Kidney epithelial cell (primary cell): Measurements from ENCODE around the gene CRISPLD2. TPM values are rescaled to one million over a fixed set of nuclear protein-coding genes. Genes with fewer than 3 reads are reported as not detected.

Experiments
- DNase-seq: peaks from one replicate; pipeline ENCODE4 v3.0.0-alpha.2; 2010; ENCODE audit warnings: low read depth
- H3K27me3 ChIP-seq: 2 replicates; pipeline ENCODE4 v1.6.0; 2011; ENCODE audit warnings: low read length; ENCODE audit not compliant: control insufficient read depth, insufficient read depth
- H3K36me3 ChIP-seq: 2 replicates; pipeline ENCODE4 v1.5.1; 2011; ENCODE audit warnings: low read length; ENCODE audit not compliant: control insufficient read depth, insufficient read depth
- H3K4me3 ChIP-seq: 2 replicates; pipeline ENCODE4 v1.5.1; 2011; ENCODE audit warnings: low read depth, mild to moderate bottlenecking, control low read depth, low read length
- total RNA-seq: library from RNA; depleted of rRNA; stranded (reverse); fragments of >200 nt; gene quantifications from 2 replicates; pipeline ENCODE4 v1.2.3, GENCODE V29; 2015
- TF ChIP-seq, protein P1 (sequence below): IDR thresholded peaks from 2 replicates; pipeline ENCODE4 v1.5.1; 2011; ENCODE audit warnings: mild to moderate bottlenecking, moderate library complexity, low read length, control low read depth, inconsistent platforms; ENCODE audit not compliant: insufficient read depth, poor library complexity, severe bottlenecking

The CRISPLD2 gene
- total RNA-seq, 1 donor from 2014 or later = 2.5 TPM

DNA sequence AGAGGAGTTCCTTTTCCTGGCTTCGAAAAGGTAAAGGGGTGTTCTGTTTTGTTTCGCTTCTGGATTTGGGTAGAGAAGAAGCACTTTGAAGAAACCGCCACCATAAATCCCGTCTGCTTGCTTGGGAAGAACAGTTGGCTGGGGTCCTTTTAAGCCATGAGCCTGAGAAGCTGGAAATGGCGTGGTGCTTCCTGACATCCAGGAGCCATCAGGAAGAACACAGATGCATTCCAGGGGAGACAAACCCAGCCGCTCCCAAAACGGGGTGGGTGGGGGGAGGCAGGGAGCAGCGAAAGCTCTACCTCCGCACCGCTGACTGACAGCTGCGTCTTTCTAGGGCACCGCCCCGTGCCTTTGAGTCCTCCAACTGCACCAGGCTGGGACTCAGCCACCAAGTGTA, 99.9 kb downstream of the CRISPLD2 start:
- Histone ChIP-seq H3K4me3 (no peak overlapping the region), H3K36me3 (no peaks in the 10 kb centered on the region), H3K27me3 (peaks cover 18% of the 10 kb centered on the region)
- TF ChIP-seq, protein P1, sequence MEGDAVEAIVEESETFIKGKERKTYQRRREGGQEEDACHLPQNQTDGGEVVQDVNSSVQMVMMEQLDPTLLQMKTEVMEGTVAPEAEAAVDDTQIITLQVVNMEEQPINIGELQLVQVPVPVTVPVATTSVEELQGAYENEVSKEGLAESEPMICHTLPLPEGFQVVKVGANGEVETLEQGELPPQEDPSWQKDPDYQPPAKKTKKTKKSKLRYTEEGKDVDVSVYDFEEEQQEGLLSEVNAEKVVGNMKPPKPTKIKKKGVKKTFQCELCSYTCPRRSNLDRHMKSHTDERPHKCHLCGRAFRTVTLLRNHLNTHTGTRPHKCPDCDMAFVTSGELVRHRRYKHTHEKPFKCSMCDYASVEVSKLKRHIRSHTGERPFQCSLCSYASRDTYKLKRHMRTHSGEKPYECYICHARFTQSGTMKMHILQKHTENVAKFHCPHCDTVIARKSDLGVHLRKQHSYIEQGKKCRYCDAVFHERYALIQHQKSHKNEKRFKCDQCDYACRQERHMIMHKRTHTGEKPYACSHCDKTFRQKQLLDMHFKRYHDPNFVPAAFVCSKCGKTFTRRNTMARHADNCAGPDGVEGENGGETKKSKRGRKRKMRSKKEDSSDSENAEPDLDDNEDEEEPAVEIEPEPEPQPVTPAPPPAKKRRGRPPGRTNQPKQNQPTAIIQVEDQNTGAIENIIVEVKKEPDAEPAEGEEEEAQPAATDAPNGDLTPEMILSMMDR = no peak
- no peak for DNase-seq

DNA sequence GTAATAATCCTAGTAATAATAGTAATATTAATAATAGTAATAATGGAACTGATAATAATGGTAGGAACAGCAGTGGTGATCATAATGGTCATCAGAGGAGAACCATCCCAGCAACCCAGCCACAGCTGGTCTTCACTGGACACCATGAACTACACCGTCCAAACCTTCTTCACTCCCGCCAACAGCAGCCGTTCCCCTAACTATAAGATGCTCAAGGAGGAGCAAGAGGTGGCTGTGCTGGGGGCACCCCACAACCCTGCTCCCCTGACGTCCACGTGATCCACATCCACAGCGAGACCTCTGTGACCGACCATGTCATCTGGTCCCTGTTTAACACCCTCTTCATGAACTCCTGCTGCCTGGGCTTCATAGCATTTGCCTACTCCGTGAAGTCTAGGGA, 100.5 kb downstream of the CRISPLD2 start:
- TF ChIP-seq, protein P1 = no peak
- H3K4me3 ChIP-seq = no peak overlapping the region
- H3K27me3 ChIP-seq = peaks cover 17% of the 10 kb centered on the region
- no peak for DNase-seq
- H3K36me3 ChIP-seq = no peaks in the 10 kb centered on the region

DNA sequence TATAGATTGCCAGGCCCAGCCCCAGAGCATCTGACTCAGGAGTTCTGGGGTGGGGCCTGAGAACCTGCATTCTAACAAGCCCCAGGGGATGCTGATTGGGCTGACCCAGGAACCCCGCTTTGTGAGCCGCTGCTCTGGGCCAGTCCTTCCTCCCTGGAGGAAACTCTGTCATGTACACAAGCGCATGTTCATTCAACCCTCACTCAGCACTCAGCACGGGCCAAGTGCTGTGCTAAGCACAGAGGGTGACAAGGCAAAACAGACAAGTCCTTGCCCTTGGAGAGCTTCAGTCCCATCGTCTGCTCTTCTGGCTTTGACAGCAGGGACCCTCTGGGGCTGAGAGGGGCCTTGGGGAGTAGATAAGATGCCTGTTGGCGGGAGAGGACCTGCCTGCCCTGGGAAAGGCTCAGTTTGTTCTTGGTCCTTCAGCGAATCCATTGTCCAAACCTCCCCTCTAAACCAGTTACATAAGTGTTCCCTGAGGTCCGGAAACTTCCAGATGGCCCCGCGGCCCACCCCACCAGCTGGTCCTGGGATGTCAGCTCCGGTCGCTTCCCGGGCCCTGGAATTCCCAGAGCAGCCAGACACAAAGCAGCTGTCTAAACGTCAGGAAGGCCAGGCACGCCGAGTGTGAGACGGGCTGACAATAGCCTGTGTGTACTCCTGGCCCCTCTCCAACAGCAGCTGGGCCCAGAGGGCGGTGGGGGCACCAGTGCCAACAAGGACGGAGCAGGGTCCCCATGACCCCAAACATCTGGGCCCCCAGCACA, 102.8 kb downstream of the CRISPLD2 start:
- Histone ChIP-seq H3K4me3 (no peak overlapping the region), H3K27me3 (peaks cover 3% of the 10 kb centered on the region), H3K36me3 (no peaks in the 10 kb centered on the region)
- no peak for DNase-seq
- TF ChIP-seq, protein P1 = no peak

DNA sequence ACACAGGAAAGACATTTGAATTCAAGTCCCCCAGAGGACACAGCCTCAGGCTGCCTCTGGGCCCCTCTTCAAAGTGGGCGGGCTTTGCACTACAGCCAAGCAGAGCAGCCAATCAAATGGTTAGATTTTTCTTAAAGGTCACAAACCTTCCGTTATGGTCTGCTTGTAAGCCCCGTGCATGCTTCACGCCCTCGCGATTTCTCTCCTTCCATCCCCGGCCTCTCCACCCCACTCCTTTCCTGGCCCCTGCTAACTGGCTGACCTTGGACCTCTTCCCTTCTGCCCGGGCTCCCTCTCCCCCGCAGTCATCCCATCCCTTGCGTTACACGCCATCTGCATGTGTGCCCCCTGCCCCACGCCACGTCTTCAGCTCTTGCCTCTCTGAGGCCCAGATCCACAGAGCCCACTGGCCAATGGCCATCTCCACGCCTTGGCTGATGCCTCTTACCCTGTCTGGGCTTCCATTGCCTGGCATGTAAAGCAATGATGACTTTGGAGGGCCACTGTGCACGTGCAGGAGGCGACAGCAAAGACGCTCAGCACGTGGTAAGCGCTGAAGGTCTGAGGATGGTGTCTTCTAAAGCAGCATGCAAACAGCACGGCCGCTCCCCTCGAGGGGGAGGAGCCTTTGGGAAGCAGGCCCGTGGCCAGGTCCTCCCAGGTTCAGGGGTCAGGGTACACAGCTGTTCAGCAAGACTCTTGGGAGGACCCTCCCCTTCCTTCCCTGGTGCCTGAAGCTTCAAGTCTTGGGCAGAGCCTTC, 104.7 kb downstream of the CRISPLD2 start:
- H3K27me3 ChIP-seq = no peaks in the 10 kb centered on the region

DNA sequence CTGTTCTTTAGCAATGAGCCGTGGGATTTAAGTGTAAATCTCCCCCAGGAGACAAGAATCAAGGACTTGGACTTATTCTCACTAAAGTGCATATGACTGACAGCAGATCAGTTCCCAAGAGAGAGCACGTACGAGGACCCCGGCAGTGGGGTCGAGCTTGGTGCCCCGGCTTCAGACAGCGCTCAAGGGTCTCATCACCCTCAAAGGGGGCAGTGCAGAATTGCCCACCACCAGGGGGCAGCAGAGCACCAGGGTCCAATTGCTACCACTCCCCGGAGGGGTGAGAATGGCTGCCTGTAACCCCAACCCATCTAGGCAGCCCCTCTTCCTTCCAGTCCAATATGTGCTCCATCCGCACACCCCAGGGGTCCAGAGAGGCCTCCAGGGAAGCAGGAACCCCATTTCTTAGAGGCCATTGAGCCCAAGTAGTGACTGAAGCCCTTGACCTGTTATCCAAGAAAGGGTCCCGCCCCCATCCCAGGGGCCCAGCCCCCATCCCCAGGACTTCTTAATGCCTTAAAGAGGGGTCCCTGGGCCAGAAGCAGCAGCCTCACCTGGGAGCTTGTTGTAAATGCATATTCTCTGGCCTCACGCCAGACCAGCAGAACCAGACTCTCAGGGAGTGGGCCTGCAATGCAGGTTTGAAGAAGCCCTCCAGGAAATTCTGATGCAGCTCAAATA, 105.4 kb downstream of the CRISPLD2 start:
- TF ChIP-seq, protein P1 = peak; percentile 66
- no peak for DNase-seq
- no peaks in the 10 kb centered on the region for H3K36me3 ChIP-seq
- no peak overlapping the region for H3K4me3 ChIP-seq
- H3K27me3 ChIP-seq = no peaks in the 10 kb centered on the region

More for the DNA sequence above, 104.7 kb downstream of the CRISPLD2 start:
- TF ChIP-seq, protein P1 = no peak
- H3K4me3 ChIP-seq = no peak overlapping the region
- DNase-seq = no peak
- no peaks in the 10 kb centered on the region for H3K36me3 ChIP-seq
